ENCODE measurements around the gene ATP6V0E2.
A peak's percentile ranks its signal among the peaks of the same experiment; 100 is the strongest.

ATP6V0E2 gene

GRCh38 chr7:149838992-149839408 is 34.8 kb upstream of the ATP6V0E2 start:
- no peak for DNase-seq

GRCh38 chr7:149839933-149840332 is 33.8 kb upstream of the ATP6V0E2 start:
- DNase-seq = no peak

GRCh38 chr7:149843566-149843965 is 30.2 kb upstream of the ATP6V0E2 start:
- no peak for DNase-seq

- DNase-seq = no peak
Measured at GRCh38 chr7:149844445-149844844, 29.3 kb upstream of the ATP6V0E2 start.

GRCh38 chr7:149845257-149845980 is 28.4 kb upstream of the ATP6V0E2 start:
- no peak for DNase-seq

GRCh38 chr7:149846021-149846420 is 27.7 kb upstream of the ATP6V0E2 start:
- DNase-seq = no peak

GRCh38 chr7:149846436-149847046 is 27.2 kb upstream of the ATP6V0E2 start:
- no peak for DNase-seq

GRCh38 chr7:149849174-149849573 is 24.6 kb upstream of the ATP6V0E2 start:
- no peak for DNase-seq

- DNase-seq = no peak
Measured at GRCh38 chr7:149850007-149850594, 23.7 kb upstream of the ATP6V0E2 start.

GRCh38 chr7:149850716-149851115 is 23.1 kb upstream of the ATP6V0E2 start:
- DNase-seq = no peak

GRCh38 chr7:149851449-149851848 is 22.3 kb upstream of the ATP6V0E2 start:
- no peak for DNase-seq

GRCh38 chr7:149853157-149853556 is 20.6 kb upstream of the ATP6V0E2 start:
- DNase-seq = no peak

GRCh38 chr7:149854611-149855360 is 19.0 kb upstream of the ATP6V0E2 start:
- DNase-seq = peak; percentile 41

- DNase-seq = peak; percentile 56
Measured at GRCh38 chr7:149855361-149856305, 18.1 kb upstream of the ATP6V0E2 start.

- DNase-seq = no peak
Measured at GRCh38 chr7:149856583-149856982, 17.2 kb upstream of the ATP6V0E2 start.

GRCh38 chr7:149859369-149859768 is 14.4 kb upstream of the ATP6V0E2 start:
- no peak for DNase-seq

- no peak for DNase-seq
Measured at GRCh38 chr7:149859876-149860275, 13.9 kb upstream of the ATP6V0E2 start.

- no peak for DNase-seq
Measured at GRCh38 chr7:149860821-149861727, 12.7 kb upstream of the ATP6V0E2 start.

GRCh38 chr7:149861728-149862045 is 12.1 kb upstream of the ATP6V0E2 start:
- no peak for DNase-seq

GRCh38 chr7:149862156-149862555 is 11.6 kb upstream of the ATP6V0E2 start:
- no peak for DNase-seq

- no peak for DNase-seq
Measured at GRCh38 chr7:149863500-149863899, 10.3 kb upstream of the ATP6V0E2 start.

Data from NCI-H446 treated with DMSO at 0.1 percent for 48 hours (cell line).